Activated CD8-positive, alpha-beta T cell treated with anti-CD3 and anti-CD28 coated beads for 36 hours (primary cell): Measurements from ENCODE around the gene ADGRA1. TPM values are rescaled to one million over a fixed set of nuclear protein-coding genes. Genes with fewer than 3 reads are reported as not detected.
"Not testable (repeated sequence)": the region's sequence is repeated elsewhere in the genome, so short reads cannot be mapped to it uniquely, and the experiment has no call there.

ENCODE experiments used
- ATAC-seq: fragments of 200-7000 bp; cut with Tn5 transposase; one replicate; pipeline ENCODE4 v1.10.0; 2021; ENCODE audit warnings: mild to moderate bottlenecking, moderate library complexity
- CTCF ChIA-PET: fragments of 350-600 bp; sonication (Branson Sonifier 250); formaldehyde crosslinking; loops from one replicate; lab custom pipeline; 2021; ENCODE audit warnings: antibody characterized with exemption; lab: Charles Lee
- POLR2A ChIA-PET: fragments of 350-600 bp; sonication (Branson Sonifier 250); formaldehyde crosslinking; loops from one replicate; lab custom pipeline; 2021; ENCODE audit warnings: antibody characterized with exemption; lab: Charles Lee
- DNase-seq: peaks from one replicate; pipeline ENCODE4 v3.0.0-alpha.2; 2020
- H3K27ac Mint-ChIP-seq: one replicate; pipeline ENCODE4 v1.8.0; 2021; ENCODE audit warnings: mild to moderate bottlenecking, mixed read lengths
- H3K27me3 Mint-ChIP-seq: one replicate; pipeline ENCODE4 v1.8.0; 2021; ENCODE audit warnings: mixed read lengths
- H3K36me3 Mint-ChIP-seq: one replicate; pipeline ENCODE4 v1.8.0; 2021; ENCODE audit warnings: low read depth, mixed read lengths
- H3K4me1 Mint-ChIP-seq: one replicate; pipeline ENCODE4 v1.8.0; 2021; ENCODE audit warnings: low read depth, mixed read lengths
- H3K4me3 Mint-ChIP-seq: one replicate; pipeline ENCODE4 v1.8.0; 2021; ENCODE audit warnings: mild to moderate bottlenecking, moderate library complexity, mixed read lengths
- H3K9me3 Mint-ChIP-seq: one replicate; pipeline ENCODE4 v1.8.0; 2021; ENCODE audit warnings: mixed read lengths
- CTCF ChIP-seq: fragments of 200-600 bp; IDR thresholded peaks from one replicate; pipeline ENCODE4 v1.8.0; 2022; ENCODE audit warnings: antibody characterized with exemption, mild to moderate bottlenecking
- intact Hi-C: fragments of 100-400 bp; cut with micrococcal nuclease; formaldehyde crosslinking; loops from one replicate; pipeline ENCODE4 v1.10.0; 2022
- total RNA-seq, 2 experiments: library from RNA; stranded (reverse); gene quantifications; one replicate each; pipeline ENCODE4 v1.2.3, GENCODE V29; 2021

Gene ADGRA1
- total RNA-seq, 2 experiments from 2014 or later: not detected

GRCh38 chr10:133150226-133150625 lies 62.5 kb downstream of the ADGRA1 start:
- Mint-ChIP-seq H3K27ac (no peak overlapping the region), H3K4me3 (no peak overlapping the region), H3K9me3 (peaks cover 12% of the 10 kb centered on the region), H3K27me3 (peaks cover 38% of the 10 kb centered on the region), H3K4me1 (no peaks in the 10 kb centered on the region), H3K36me3 (no peaks in the 10 kb centered on the region)
- POLR2A ChIA-PET: no interaction called here
- no peak for TF ChIP-seq CTCF
- intact Hi-C loops: no loop called here
- CTCF ChIA-PET: no interaction called here
- ATAC-seq: no peak
- no peak for DNase-seq

- TF ChIP-seq CTCF: no peak
- peaks cover 12% of the 10 kb centered on the region for H3K9me3 Mint-ChIP-seq
- ATAC-seq (no peak), DNase-seq (no peak)
- H3K36me3 Mint-ChIP-seq: no peaks in the 10 kb centered on the region
- intact Hi-C loops: no loop called here
- POLR2A ChIA-PET: no interaction called here
- CTCF ChIA-PET: no interaction called here
- H3K27me3 Mint-ChIP-seq: peaks cover 35% of the 10 kb centered on the region
- H3K4me3 Mint-ChIP-seq: no peak overlapping the region
- H3K27ac Mint-ChIP-seq: no peak overlapping the region
- no peaks in the 10 kb centered on the region for H3K4me1 Mint-ChIP-seq
Measured at GRCh38 chr10:133150656-133151055, 62.9 kb downstream of the ADGRA1 start.

GRCh38 chr10:133151071-133151470 lies 63.3 kb downstream of the ADGRA1 start:
- intact Hi-C loops, POLR2A ChIA-PET, H3K36me3 Mint-ChIP-seq, ATAC-seq, H3K4me3 Mint-ChIP-seq, H3K4me1 Mint-ChIP-seq, CTCF ChIA-PET, DNase-seq, H3K27ac Mint-ChIP-seq: not testable (repeated sequence)
- H3K9me3 Mint-ChIP-seq: peaks cover 12% of the 10 kb centered on the region
- H3K27me3 Mint-ChIP-seq: peaks cover 35% of the 10 kb centered on the region

GRCh38 chr10:133151543-133151972 lies 63.8 kb downstream of the ADGRA1 start:
- ATAC-seq: no peak
- ChIA-PET POLR2A (no interaction called here), CTCF (no interaction called here)
- no peaks in the 10 kb centered on the region for H3K36me3 Mint-ChIP-seq
- H3K4me3 Mint-ChIP-seq: no peak overlapping the region
- H3K27ac Mint-ChIP-seq: no peak overlapping the region
- H3K9me3 Mint-ChIP-seq: peaks cover 12% of the 10 kb centered on the region
- peaks cover 30% of the 10 kb centered on the region for H3K27me3 Mint-ChIP-seq
- intact Hi-C loops: no loop called here
- no peak for DNase-seq
- H3K4me1 Mint-ChIP-seq: no peaks in the 10 kb centered on the region
- TF ChIP-seq CTCF: no peak

- peaks cover 7% of the 10 kb centered on the region for H3K9me3 Mint-ChIP-seq
- no peak overlapping the region for H3K27ac Mint-ChIP-seq
- no peak for DNase-seq
- ChIA-PET POLR2A (interaction anchor here (0.7 kb wide), 1 partner anchor 28 kb away, joined by 3 read pairs; no protein-coding TSS in a partner anchor), CTCF (interaction anchor here (0.7 kb wide), 1 partner anchor 551 kb away, joined by 3 read pairs; no protein-coding TSS in a partner anchor)
- H3K4me3 Mint-ChIP-seq: no peak overlapping the region
- TF ChIP-seq CTCF: no peak
- ATAC-seq: no peak
- no peaks in the 10 kb centered on the region for H3K4me1 Mint-ChIP-seq
- no peaks in the 10 kb centered on the region for H3K36me3 Mint-ChIP-seq
- H3K27me3 Mint-ChIP-seq: peaks cover 11% of the 10 kb centered on the region
- intact Hi-C loops: no loop called here
Measured at GRCh38 chr10:133154411-133154810, 66.7 kb downstream of the ADGRA1 start.
